ENCODE data around the gene AVP.

Gene AVP

DNA sequence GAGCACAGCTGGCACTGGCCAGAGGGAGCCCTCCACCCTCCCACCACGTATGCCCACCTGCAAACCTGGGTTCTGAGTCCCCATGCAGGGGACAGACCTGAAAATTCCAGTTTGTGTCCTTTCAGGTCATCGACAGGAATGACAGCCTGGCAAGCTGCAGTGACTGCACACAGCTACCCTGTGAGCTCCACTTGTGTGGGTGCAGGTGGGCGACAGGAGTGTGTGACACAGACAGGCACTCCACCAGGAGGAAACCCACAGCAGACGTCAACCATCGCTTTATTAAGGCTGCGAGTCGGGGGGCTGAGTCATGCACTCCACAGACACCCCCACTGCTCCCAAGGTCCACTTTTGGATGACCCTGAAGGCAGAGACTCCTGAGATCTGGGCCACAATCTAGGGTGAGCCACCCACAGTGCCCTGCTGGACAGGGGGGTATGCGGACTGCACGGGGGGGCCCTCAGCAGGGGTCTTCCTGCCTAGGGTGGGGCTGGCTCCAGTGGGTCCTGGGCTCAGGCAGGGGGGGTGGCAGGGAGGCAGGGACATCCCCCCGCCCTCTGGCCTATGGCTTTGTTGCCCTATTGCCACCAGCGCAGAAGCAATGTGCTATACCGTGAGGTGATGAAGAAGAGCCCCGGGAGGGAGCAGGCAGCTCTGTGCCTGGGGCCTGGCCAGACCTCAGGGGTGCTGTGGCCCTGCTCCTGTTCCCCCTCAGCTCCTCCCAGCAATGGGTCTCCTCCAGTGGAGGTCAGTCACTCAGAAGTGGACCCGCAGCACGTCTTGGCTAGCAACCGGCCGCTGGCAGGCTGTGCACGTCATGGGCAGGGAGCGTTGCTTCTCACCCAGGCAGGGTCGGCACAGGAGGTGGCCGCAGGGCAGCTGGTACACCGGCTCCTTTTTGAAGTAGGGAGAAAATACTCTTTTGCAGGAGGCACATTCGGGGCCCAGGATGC lies 25.1 kb upstream of the AVP start:
- Histone ChIP-seq H3K79me2 (ENCODE audit: insufficient read depth, low read depth) (no peaks in the 10 kb centered on the region), H4K20me1 (ENCODE audit: insufficient read depth) (no peaks in the 10 kb centered on the region), H2AFZ (ENCODE audit: low read depth) (no peak overlapping the region), H3K27ac (no peak overlapping the region), H3K36me3 (ENCODE audit: insufficient read depth) (no peaks in the 10 kb centered on the region), H3K27me3 (ENCODE audit: insufficient read depth, low read depth) (no peaks in the 10 kb centered on the region), H3K4me1 (ENCODE audit: low read depth, poor library complexity, severe bottlenecking) (no peaks in the 10 kb centered on the region), H3K4me3 (IDR thresholded peaks at IDR 0.05; ENCODE audit: insufficient read depth, low read depth, low read length) (no peak overlapping the region), H3K9ac (no peak overlapping the region), H3K4me2 (no peak overlapping the region)
- TF ChIP-seq CTCF (conservative IDR thresholded peaks at IDR 0.05; ENCODE audit: low read depth, low read length): no peak

DNA sequence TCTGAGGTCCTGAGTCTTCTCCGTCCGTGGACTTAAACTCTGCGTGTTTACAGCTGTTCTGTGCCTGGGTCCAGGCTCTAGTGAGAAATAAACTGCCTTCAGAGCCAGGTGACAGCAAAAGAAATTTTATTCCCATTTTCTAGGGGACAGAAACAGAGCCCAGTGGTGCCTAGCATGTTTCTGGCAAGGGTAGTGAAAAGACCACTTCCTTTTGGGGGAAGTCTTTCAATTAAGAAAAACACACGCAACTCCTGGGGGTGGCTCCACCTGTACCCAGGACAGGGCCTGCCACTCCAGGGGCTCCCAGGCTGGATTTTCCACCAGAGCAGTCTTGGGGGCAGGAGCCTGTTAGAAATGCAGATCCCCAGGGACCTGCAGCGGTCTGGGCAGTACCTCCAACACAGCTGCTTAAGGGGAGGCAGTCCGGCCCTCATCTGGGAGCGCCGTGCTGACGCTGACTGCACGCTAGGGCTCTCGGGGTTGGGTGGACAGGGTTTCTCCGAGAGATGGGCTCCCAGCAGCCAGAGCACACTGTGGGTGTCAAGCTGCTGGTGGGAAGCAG lies 23.0 kb upstream of the AVP start:
- H3K9ac ChIP-seq: no peak overlapping the region
- no peak for TF ChIP-seq CTCF (conservative IDR thresholded peaks at IDR 0.05; ENCODE audit: low read depth, low read length)
- H3K79me2 ChIP-seq (ENCODE audit: insufficient read depth, low read depth): no peaks in the 10 kb centered on the region
- H4K20me1 ChIP-seq (ENCODE audit: insufficient read depth): no peaks in the 10 kb centered on the region
- H3K4me3 ChIP-seq (IDR thresholded peaks at IDR 0.05; ENCODE audit: insufficient read depth, low read depth, low read length): no peak overlapping the region
- H2AFZ ChIP-seq (ENCODE audit: low read depth): no peak overlapping the region
- H3K36me3 ChIP-seq (ENCODE audit: insufficient read depth): no peaks in the 10 kb centered on the region
- peaks cover 12% of the 10 kb centered on the region for H3K4me1 ChIP-seq (ENCODE audit: low read depth, poor library complexity, severe bottlenecking)
- H3K27me3 ChIP-seq (ENCODE audit: insufficient read depth, low read depth): no peaks in the 10 kb centered on the region
- no peak overlapping the region for H3K4me2 ChIP-seq
- no peak overlapping the region for H3K27ac ChIP-seq

- Histone ChIP-seq H3K4me1 (ENCODE audit: low read depth, poor library complexity, severe bottlenecking) (peaks cover 18% of the 10 kb centered on the region), H3K4me2 (no peak overlapping the region), H3K79me2 (ENCODE audit: insufficient read depth, low read depth) (no peaks in the 10 kb centered on the region), H3K4me3 (IDR thresholded peaks at IDR 0.05; ENCODE audit: insufficient read depth, low read depth, low read length) (no peak overlapping the region), H3K27ac (no peak overlapping the region), H3K9ac (no peak overlapping the region), H3K27me3 (ENCODE audit: insufficient read depth, low read depth) (no peaks in the 10 kb centered on the region), H3K36me3 (ENCODE audit: insufficient read depth) (no peaks in the 10 kb centered on the region), H4K20me1 (ENCODE audit: insufficient read depth) (no peaks in the 10 kb centered on the region), H2AFZ (ENCODE audit: low read depth) (no peak overlapping the region)
- TF ChIP-seq CTCF (conservative IDR thresholded peaks at IDR 0.05; ENCODE audit: low read depth, low read length): no peak
Observed at GRCh38 chr20:3106658-3107463, 22.3 kb upstream of the AVP start.

DNA sequence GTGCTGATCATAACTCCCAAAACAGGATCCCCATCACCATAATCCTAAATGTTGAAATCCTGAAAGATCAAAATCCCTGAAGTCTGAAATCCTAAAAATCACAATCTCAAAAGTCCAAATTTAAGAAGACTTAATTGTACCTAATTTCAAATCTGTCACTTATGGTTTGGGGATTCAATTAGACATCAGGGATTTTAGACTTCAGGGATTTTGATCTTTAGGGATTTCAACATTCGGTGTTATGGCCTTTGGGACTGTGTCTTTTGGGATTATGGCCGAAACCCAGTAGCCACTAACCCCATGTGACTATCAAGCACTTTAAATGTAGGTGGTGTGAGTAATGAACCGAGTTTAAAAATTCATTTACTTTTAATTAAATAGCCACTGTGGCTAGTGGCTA lies 21.7 kb upstream of the AVP start:
- H3K27ac ChIP-seq: no peak overlapping the region
- H3K4me2 ChIP-seq: no peak overlapping the region
- H3K36me3 ChIP-seq (ENCODE audit: insufficient read depth): no peaks in the 10 kb centered on the region
- H3K9ac ChIP-seq: no peak overlapping the region
- no peaks in the 10 kb centered on the region for H3K27me3 ChIP-seq (ENCODE audit: insufficient read depth, low read depth)
- H3K79me2 ChIP-seq (ENCODE audit: insufficient read depth, low read depth): no peaks in the 10 kb centered on the region
- H2AFZ ChIP-seq (ENCODE audit: low read depth): no peak overlapping the region
- no peaks in the 10 kb centered on the region for H4K20me1 ChIP-seq (ENCODE audit: insufficient read depth)
- H3K4me3 ChIP-seq (IDR thresholded peaks at IDR 0.05; ENCODE audit: insufficient read depth, low read depth, low read length): no peak overlapping the region
- TF ChIP-seq CTCF (conservative IDR thresholded peaks at IDR 0.05; ENCODE audit: low read depth, low read length): no peak
- H3K4me1 ChIP-seq (ENCODE audit: low read depth, poor library complexity, severe bottlenecking): peaks cover 24% of the 10 kb centered on the region
